HG03442 (cell line): ENCODE results near the gene ALAS1.

Experiments used
- ATAC-seq: cut with Tn5 transposase; IDR thresholded peaks from one replicate; pipeline ENCODE4 v1.9.1; 2021; ENCODE audit warnings: mild to moderate bottlenecking, moderate library complexity; ENCODE audit not compliant: unreplicated experiment

ALAS1 gene

DNA sequence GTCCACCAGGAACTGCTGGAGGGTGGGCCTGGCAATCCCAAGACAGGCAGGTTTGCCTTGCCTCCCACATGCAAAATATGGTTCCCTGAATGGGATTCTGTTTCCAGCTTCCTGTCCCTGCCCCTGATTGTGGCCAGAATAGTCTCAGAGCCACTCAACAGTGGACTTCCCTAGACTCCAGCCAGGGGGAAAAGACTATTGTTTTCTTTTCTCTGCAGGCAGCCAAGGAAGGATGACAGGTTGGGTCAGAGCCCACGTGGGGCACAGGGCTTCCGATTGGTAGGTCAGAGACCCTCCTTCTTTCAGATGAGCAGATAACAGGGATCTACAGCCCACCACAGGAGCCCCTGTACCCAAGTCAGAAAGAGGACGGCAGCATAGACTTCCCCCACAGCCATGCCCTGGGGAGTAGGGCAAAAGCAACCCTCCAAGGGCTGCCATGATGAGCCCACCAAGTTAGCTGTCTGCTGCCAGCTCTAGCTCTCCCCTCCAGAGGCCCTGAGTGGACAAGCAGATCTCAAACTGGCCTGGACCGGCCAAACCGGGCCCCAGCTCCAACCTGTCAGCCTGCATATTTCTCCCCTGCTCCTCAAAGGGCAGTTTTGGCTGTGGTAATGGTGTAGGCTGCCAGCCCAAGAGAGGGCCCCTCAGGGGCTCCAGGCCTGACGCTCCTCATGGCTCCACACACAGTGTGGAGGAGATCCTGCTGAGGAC lies 21.1 kb downstream of the ALAS1 start:
- ATAC-seq = no peak

DNA sequence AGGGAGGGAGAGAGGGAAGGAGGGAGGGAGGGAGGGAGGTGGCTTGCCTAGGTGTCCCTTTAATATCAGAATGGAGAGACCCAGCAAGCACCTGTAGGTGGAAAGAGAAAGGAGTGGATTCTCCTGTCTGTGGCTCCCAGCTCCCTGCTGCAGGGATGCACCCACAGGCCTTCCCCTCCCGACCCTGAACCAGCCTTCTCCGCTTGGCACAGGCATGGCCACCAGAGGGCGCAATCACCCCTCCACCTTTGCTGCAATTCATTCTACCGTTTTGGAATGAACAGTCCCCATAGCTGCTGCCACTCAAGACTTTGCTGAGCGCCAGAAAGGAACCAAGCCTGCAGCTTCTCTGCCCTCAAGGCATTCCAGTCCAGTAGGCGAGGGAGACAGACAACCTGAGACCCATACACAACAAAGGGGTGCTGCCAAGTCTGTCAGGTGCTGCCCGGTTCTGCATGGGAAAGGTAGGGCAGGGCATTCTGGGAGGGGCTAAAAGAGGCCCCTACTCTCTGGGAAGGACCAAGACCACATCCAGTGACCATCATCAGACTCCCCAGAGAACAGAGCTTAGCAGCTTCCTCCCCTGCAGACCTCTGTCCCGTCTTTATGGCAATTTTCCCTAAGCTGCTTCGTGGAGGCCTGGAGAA lies 22.5 kb downstream of the ALAS1 start:
- ATAC-seq = no peak

DNA sequence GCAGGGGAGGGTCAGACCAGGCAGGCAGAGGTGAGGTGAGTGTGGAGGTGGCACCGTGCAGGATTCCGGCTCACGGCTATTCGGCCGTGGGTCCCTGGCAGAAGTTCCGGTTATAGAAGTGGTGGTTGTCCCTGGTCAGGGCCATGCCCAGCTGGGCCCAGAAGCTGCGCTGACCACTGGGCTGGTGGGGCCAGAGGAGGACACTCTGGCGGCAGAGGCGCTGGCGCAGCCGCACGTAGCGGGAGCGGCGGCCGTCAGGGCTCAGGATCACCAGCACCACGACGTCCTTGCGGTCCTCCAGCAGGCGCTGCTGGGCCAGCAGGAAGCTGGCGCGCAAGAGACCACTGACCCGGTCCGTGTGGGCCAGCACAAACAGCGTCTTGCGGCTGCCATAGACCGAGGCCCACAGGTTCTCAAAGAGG lies 23.2 kb downstream of the ALAS1 start:
- ATAC-seq = no peak

DNA sequence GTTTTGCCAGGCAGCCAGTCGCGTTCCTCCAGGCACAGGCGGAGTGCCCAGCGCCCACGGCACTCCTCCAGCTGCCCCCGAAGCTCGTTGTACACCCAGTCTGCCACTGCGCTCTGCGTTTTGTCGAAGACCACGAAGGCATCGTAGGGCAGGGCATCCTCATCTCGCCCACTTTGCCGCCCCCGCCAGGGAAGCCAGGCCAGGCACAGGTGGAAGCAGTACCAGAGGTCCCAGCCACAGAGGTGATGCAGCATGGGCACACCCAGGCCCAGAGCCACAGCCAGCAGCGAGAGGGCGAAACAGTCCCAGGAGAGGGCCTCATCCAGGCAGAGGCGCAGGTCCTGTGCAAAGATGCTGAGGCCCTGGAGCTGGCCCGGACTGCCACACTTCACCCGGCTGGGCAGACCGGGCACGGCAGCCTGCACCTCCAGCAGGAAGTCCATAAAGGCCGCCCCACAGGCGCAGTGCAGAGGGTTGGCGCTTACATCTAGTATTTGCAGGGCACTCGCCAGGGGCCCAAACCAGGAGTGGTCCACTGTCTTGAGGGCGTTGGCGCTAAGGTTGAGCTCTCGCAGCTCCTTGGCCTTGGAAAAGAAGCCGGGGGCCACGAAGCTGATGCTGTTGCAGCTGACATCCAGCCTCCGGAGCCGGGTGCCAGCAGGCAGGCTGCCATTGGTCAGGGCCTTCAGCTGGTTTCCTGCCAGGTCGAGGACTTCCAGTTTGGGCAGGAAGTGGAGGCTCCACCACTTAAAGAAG lies 23.8 kb downstream of the ALAS1 start:
- no peak for ATAC-seq

DNA sequence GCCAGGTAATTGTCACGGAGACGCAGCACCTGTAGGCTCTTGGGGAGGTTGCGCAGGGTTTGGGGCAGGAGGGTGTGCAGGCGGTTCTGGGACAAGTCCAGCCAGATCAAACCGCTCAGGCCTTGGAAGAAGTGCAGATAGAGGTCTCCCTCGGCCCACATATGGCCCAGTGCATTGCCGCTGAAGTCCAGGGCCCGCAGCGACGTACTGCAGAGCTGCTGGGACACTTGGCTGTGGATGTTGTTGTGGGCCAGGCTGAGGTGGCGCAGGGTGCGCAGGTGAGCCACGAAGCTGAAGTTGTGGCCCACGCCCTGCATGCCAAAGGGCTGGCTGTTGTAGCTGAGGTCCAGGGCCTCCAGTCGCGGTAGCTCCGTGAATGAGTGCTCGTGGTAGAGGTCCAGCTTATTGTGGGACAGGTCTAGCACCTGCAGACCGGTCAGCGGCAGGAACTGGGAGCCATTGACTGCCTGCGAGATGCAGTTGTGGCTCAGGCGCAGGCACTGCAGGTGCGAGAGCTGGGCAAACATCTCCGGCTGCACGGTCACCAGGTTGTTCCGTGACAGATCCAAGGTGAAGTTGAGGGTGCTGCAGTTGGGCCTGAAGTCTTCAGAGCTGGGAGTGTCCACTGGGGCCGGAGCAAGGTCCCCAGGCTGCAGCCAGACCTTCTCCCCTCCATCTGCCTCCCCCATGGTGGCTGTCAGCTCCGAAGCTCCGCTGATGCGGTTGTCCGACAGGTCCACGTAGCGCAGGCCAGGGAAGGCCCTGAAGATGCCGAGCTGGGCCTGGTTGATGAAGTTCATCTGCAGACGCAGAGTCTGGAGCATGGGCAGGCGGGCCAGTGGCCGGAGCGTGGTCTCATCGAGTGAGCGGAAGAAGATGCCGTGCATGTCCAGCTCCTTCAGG lies 24.6 kb downstream of the ALAS1 start:
- ATAC-seq = no peak

DNA sequence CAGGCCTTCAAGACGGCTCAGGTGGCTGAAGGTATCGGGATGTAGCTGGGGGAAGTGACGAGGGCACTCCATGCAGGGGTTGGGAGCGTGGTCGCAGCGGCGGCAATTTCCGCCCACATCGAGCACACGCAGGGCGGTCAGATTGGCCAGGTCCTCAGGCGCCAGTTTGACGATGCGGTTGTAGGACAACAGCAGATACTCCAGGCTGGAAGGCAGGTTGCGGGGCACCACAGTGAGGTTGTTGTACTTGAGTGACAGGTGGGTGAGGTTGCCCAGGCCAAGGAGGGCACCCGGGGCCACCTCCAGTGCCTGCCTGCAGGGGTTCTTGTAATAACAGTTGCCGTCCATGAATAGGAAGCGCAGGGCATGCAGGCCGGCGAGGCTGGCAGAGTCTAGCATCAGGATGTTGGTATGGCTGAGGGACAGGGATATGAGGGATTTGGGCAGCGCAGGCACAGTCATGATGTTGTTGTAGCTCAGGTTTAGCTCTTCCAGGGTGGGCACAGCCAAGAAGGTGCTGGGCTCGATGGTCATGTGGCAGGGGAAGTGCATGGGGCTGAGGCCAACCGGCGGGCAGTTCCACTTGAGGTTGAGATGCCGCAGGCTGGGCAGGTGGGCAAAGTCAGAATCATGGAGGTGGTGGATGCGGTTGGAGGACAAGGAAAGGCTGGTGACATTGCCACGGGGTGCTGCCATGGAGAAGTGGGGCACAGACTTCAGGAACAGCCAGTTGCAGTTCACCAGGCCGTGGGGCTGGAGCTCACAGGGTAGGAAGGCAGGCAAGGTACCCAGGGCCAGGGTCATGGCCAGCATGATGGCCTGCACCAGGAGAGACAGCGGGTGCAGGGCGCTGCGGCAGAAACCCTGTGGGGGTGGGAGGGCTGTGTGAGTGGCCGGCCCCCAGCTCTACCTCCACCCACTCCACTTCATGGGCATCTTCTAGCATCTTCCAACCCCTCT lies 25.8 kb downstream of the ALAS1 start:
- ATAC-seq = no peak

DNA sequence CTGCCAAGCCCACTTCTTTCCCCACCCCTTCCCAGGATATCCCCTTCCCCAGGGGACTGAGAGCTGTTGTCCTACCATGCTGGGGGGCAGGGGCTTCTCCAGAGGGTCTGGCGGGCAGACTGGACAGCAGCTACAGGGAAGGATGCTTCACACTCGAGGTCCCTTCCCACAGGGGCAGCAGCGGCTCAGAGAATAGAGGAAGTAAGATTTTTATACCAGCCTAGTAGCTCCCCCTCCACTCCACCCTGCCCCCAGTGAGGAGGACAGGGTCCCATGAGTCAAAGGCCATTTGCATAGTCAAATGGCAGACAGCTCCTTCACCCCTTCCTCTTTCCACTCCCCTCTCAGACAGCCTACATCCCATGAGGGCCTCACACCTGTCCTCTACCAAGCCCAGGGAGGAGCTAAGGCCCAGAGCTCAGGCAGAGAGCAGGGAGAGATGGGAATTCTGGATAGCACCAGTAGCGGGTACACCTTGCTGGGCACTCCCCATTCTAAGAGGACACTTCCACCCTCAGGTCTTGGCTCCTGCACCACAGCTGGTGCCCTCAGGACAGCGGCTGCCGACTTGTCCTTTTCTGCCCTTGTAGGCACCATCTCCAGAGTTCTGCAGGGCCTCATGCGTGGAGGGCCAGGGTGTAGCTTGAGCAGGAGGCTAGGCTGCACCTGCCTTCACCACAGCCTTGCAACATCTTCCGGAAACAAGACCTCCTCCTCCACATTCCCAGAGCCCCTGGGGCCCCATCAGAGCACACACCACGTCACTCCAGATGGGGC lies 27.7 kb downstream of the ALAS1 start, which contains the start of gene TLR9:
Gene TLR9, minus strand, starts transcription at position 194 of the 777 bp plus-strand sequence. Its CDS starts 116 bp downstream, at position 78.
- ATAC-seq = peak; percentile 74

DNA sequence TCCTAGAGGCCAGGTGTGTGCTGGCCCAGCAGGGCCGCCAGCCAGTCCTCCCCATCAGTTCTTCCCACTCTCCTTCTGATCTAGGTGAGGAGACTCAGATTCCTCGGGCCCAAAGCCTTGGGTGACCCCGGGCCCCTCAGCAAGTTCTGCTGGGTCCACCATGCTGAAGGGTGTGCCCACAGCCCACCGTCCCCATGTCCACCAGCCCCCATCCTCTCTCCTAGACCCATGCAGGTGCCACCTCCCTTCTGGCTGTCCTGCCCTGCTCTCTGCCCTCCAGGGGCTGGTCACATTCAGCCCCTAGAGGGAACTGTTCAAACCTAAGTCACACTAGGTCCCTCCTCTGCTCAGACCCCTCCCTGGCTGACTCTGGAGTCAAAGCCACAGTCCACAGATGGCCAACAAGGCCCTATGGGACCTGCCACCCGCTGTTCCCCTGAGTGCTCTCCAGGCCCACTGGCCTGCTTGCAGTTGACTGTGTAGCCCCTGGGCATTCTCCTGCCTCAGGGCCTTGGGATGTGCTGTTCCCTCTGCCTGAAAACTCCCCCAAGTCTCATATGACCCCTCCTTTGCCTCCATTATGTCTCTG lies 28.4 kb downstream of the ALAS1 start:
- ATAC-seq = no peak

DNA sequence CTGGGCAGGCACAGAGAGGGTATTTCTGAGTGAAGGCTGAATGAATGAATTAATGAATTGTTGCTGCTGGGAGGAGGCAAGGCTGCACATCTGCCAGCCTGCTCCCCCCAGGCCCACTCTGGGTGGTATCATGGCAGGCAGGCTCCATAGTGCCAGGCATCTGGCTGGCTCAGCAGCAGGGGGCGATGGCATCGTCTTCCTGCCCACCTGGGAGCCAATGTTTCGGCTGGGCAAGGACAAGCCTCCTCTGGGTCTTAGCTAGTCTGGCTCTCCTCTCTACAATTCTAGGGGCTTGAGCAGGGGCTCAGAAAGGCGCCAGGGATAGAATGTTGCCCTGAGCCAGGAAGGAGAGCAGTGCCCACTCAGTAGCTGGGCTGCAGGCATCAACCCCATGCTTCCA lies 29.2 kb downstream of the ALAS1 start:
- no peak for ATAC-seq

DNA sequence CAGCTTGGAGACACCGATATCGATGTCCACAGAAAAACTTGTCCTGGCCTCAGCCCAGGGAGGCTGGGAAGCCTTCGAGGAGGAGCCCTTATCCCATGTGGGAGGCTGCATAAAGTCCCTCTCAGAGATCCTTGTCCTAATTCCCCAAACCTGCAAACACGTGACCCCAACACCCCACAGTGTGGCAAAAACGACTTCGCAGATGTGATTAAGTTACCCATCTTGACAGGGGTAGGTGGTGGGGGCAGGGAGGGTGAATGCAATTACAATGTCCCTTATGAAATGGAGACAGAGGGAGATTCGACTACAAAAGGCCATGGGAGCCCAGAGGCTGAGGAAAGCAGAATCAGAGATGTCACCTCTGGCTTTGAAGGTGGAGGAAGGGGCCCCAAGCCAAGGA lies 29.8 kb downstream of the ALAS1 start:
- no peak for ATAC-seq

DNA sequence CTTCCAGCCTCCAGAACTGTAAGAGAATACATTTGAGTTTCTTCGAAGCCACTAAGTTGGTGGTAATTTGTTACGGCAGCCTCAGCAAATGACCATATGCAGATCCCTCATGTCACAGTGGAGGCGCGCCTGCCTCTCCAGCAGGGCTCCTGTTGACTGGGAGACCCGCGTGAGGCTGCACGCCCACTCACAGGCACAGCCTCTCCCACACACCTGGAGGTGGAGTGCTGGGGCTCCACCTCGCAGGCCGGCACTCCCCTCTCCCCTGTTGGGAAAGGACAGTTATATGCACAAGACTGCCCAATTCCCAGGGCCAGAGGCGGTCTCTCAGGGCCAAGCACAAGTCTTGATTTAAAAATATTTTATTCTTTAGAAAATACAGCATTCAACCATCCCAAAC lies 30.3 kb downstream of the ALAS1 start:
- no peak for ATAC-seq

DNA sequence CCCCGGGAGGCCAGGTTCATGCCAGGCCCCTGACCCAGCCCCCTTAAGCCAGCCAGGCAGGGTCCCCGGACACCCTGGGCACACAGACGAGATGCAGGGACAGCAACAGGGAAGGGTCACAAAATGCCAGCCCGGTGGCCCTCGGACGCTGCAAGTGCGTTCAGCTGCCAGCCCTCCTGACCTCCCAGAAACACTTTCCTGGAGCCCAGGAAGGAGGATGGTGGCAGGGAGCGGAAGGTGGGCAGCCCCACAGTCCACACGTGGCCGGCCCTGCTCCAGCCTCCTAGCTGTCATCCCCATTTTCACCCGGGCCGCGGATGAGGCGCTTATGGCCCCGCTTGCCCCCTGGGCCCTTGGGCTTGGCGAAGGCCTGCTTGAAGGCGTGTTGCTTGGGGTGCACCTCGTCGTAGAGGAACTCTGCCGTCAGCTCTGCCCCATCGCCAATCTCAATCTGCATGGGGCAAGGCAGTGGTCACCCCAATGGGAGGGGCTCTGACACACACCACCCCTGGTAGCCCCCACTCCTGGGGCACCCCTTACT lies 30.9 kb downstream of the ALAS1 start:
- ATAC-seq = no peak

DNA sequence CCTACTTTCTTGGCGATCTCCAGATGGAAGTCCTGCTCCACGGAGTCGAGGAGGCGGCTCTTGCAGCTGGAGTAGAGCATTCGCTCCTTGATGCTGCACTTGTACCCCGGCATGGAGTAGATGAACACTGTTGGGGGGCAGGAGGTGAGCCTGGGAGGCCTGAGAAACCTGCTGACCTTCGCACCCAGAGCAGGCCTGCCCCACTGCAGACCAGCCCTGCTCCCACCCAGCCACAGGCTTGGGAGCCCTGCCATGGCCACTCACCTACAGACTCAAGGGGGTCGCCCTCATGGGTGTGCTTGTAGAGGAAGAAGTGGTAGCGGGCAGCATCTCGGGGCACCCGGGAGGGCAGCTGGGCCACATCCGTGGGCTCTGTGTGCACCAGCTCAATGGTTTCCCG lies 31.7 kb downstream of the ALAS1 start:
- ATAC-seq = no peak

DNA sequence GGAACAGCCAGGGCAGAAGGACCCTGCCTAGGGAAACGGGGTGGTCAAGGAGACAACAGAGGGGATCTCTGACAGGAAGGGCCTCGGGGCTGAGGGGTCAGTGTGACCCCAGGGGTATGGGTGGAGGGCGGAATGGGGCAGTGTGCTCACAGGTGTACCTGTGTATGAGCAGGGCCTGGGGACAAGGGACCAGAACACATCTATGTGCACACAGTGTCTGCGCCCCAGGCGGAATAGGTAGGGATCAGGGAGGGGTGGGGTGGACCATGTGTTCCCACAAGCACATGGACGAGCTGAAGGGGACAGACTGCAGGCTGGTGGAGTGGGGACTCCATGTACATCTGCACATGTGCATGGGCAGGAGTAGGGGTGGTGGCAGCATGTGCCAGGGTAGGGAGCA lies 32.5 kb downstream of the ALAS1 start:
- ATAC-seq = no peak

DNA sequence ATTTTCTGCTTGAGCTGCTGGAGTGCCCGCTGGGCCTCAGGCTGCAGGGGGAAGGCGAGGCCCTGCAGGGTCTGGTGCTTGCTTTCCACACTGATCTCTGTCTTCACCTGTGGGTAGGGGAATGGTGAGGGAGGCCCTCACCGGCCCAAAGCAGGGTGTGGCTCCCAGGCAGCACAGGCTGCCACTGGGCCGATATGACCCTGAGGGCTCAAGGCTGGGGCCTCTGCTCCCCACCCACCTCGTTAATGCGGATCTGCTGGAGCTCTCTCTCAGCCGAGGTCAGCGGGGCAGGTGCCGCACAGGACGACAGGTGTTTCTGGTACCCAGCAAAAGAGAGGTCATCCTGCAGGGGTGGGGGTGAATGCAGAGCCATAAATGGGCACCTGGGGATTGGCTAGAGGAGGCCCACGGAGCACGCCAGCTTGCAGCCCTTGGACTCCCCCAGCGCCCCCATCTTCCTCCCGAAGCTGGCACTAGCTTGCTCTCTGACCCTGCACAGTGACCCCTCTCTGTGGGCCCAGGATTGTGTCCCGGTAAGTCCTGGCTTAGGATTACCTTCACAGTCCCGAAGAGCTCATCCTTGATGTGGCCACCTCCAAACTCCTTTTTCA lies 33.0 kb downstream of the ALAS1 start:
- ATAC-seq = no peak

DNA sequence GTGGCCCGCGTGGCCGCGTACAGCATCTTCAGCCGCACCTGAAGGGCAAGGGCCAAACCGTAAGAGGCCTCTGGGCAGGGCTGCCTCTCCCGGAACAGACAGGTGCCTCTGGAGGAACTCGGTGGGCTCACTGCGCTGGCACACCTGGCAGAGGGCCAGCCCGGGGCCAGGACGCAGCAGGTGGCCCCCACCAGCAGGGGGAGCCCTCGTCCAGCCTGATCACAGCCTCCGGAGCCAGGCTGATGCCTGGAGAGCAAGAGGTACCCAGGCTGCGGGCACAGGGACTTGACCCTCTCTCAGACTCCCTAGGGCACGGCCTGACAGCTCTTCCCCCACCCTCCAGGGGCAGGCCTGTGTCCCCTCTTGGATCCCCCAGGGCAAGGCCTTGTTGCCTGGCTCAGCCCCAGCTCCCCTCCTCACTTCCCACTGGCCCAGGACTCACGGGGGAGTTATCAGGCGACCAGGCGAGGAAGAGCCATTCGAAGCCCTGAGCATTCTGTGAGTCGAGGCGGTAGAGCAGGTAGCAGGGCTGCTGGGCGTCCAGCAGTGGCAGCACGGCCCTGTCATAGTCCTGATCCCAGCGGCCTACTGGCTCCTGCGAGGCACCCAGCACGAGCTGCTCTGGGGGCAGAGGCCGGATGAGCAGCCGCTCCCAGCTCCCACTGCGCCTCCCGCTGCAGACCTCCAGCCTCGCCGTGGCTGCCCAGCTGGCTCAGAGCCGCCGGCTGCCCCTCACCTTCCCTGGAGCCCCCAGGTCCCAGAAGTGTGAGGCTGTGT lies 33.7 kb downstream of the ALAS1 start:
- no peak for ATAC-seq
